Vagina (tissue), 2 donors: ENCODE data around the gene EBF4. TPM values are rescaled to one million over a fixed set of nuclear protein-coding genes. Genes with fewer than 3 reads are reported as not detected.

Experiments used
- DNase-seq, 2 donors: peaks; one replicate each; pipeline ENCODE4 v3.0.0-alpha.2; 2017; ENCODE audit errors: extremely low spot score in 2 of 2
- H3K27ac ChIP-seq: fragments of 200-600 bp; sonication (generic); one replicate; pipeline ENCODE4 v1.5.1; 2019
- H3K27me3 ChIP-seq: fragments of 200-600 bp; sonication (generic); one replicate; pipeline ENCODE4 v1.5.1; 2019
- H3K36me3 ChIP-seq, 2 donors: fragments of 200-600 bp; sonication (generic); one replicate each; pipeline ENCODE4 v1.5.1; 2017 to 2019
- H3K4me1 ChIP-seq: fragments of 200-600 bp; sonication (generic); one replicate; pipeline ENCODE4 v1.5.1; 2019
- H3K4me3 ChIP-seq, 2 donors: fragments of 200-600 bp; sonication (generic); 1 replicate in 1 of 2; 2 replicates in 1 of 2; pipeline ENCODE4 v1.5.1; 2016 to 2019
- H3K9me3 ChIP-seq: fragments of 200-600 bp; sonication (generic); one replicate; pipeline ENCODE4 v1.5.1; 2019
- POLR2A ChIP-seq, 2 donors: fragments of 450-650 bp; IDR thresholded peaks; one replicate each; pipeline ENCODE4 v1.6.1; 2017; ENCODE audit warnings: antibody characterized with exemption in 2 of 2, mild to moderate bottlenecking in 2 of 2, moderate library complexity in 2 of 2
- POLR2AphosphoS5 ChIP-seq, 2 donors: sonication (generic); formaldehyde crosslinking; IDR thresholded peaks; one replicate each; pipeline ENCODE4 v1.9.0; 2017; ENCODE audit warnings: antibody characterized with exemption in 2 of 2, mild to moderate bottlenecking in 2 of 2, low read depth in 1 of 2; ENCODE audit not compliant: insufficient read depth in 1 of 2
- intact Hi-C: fragments of 100-400 bp; cut with DNase I; formaldehyde crosslinking; loops from one replicate; pipeline ENCODE4 v1.15.1; 2023
- total RNA-seq: library from RNA; depleted of rRNA; stranded (reverse); fragments of >200 nt; gene quantifications from one replicate; pipeline ENCODE4 v1.2.3, GENCODE V29; 2016
- TF ChIP-seq, protein P1 (sequence below), 3 experiments: fragments of 450-650 bp in 2 of 3; fragments of 200-600 bp in 1 of 3; sonication (generic) in 1 of 3; IDR thresholded peaks; one replicate each; pipeline ENCODE4 v1.5.1; 2017 to 2019; ENCODE audit warnings: antibody characterized with exemption in 3 of 3, mild to moderate bottlenecking in 2 of 3, moderate library complexity in 2 of 3

The EBF4 gene
- total RNA-seq, 1 donor from 2014 or later = 23.1 TPM

DNA sequence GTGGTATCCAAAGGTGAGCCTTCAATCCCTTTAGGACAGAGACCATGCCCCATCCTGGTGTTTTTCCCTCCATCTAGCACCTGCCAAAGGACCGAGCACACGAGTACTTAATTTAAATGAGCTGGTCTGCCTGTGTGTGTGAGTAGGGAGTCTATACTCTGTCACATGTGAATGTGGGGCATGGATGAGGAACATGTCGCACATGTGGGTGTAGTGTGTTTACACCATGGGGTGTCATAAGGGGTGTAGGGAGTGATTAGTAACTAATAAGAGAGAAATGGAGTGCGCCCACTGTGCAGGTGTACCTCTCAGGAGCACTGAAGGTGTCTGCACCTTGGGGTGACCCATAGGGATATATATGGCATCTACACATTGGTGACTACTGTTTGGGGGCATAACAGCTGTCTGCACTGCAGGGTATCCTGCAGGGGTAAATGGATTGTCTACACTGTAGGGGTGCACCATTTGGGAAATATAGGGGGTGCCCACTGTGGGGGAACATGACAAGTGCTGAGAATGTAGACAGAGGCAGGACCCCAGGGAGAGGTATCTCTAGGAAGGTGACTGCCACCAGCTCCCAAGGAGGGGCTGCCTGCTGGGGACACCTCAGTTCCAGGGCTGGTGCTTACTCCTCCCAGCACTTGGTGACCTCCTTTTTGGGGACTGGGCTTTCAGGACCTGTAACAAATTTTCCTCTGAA is 53.5 kb downstream of the EBF4 start:
- H3K4me1 ChIP-seq = peaks cover 7% of the 10 kb centered on the region
- intact Hi-C loops = no loop called here
- peak; percentile 43 to 78 for DNase-seq
- no peaks in the 10 kb centered on the region for H3K9me3 ChIP-seq
- H3K4me3 ChIP-seq = no peak overlapping the region
- no peak for TF ChIP-seq POLR2A (IDR thresholded peaks at IDR 0.05)
- TF ChIP-seq, protein P1, sequence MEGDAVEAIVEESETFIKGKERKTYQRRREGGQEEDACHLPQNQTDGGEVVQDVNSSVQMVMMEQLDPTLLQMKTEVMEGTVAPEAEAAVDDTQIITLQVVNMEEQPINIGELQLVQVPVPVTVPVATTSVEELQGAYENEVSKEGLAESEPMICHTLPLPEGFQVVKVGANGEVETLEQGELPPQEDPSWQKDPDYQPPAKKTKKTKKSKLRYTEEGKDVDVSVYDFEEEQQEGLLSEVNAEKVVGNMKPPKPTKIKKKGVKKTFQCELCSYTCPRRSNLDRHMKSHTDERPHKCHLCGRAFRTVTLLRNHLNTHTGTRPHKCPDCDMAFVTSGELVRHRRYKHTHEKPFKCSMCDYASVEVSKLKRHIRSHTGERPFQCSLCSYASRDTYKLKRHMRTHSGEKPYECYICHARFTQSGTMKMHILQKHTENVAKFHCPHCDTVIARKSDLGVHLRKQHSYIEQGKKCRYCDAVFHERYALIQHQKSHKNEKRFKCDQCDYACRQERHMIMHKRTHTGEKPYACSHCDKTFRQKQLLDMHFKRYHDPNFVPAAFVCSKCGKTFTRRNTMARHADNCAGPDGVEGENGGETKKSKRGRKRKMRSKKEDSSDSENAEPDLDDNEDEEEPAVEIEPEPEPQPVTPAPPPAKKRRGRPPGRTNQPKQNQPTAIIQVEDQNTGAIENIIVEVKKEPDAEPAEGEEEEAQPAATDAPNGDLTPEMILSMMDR (IDR thresholded peaks at IDR 0.05) = no peak
- TF ChIP-seq POLR2AphosphoS5 (IDR thresholded peaks at IDR 0.05; ENCODE audit: insufficient read depth in 1 of 2, low read depth in 1 of 2) = no peak
- H3K27me3 ChIP-seq = no peaks in the 10 kb centered on the region
- H3K36me3 ChIP-seq = no peaks in the 10 kb centered on the region
- no peak overlapping the region for H3K27ac ChIP-seq

DNA sequence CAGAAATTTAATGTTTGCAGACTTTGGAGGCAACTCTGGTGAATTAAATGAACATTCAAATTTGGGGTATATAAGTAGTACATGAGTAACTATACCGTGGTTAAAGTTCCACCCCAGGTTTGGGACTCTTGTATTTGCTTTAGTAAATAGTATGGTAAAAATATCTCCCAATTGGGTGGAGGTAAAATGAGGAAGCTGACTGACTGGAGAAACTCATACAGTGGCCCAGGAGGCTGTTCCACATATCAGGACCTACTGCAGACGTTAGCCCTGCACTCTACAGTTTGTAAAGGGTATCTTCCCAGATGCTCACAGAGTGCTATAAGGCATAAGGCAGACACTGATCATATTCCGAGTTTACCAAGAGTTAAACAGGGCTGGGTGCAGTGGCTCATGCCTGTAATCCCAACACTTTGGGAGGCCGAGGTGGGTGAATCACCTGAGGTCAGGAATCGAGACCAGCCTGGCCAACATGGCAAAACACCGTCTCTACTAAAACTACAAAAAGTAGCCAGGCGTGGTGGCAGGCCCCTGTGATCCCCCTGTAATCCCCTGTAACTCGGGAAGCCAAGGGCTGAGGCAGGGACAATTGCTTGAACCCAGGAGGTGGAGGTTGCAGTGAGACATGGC is 54.2 kb downstream of the EBF4 start:
- no peak overlapping the region for H3K4me3 ChIP-seq
- intact Hi-C loops = no loop called here

DNA sequence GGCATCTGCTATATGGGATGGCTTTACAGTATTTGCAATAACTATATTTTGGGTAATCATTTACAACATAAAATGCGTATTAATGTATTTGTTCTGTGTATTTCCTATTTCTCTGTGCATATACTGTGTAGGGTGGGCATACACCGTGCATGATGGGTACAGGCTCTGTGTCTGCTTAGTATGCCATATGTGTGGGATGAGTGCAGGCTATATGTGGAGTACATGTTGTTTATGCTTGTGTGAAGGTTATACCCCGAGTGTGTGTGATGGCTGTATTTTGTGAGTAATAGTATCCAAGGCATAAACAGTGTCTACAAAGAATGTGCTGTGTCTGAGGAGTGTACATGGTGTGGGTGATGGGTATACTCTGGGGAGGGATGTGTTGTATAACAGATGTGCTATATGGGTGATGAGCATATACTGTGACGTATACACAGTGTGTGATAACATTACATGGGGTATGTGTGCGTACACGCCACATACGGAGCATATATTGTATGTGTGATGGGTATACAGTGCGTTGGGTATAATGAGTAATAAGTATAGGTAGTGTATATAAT is 55.2 kb downstream of the EBF4 start:
- no peak overlapping the region for H3K4me3 ChIP-seq
- H3K4me1 ChIP-seq = peaks cover 23% of the 10 kb centered on the region
- intact Hi-C loops = no loop called here
- no peak overlapping the region for H3K27ac ChIP-seq
- TF ChIP-seq POLR2AphosphoS5 (IDR thresholded peaks at IDR 0.05; ENCODE audit: insufficient read depth in 1 of 2, low read depth in 1 of 2) (no peak), POLR2A (IDR thresholded peaks at IDR 0.05) (no peak)
- TF ChIP-seq, protein P1 (IDR thresholded peaks at IDR 0.05) = no peak
- no peaks in the 10 kb centered on the region for H3K27me3 ChIP-seq
- DNase-seq = peak; percentile 5 to 46
- H3K9me3 ChIP-seq = no peaks in the 10 kb centered on the region
- H3K36me3 ChIP-seq = no peaks in the 10 kb centered on the region

More for the DNA sequence above, 54.2 kb downstream of the EBF4 start:
- no peak for TF ChIP-seq POLR2A (IDR thresholded peaks at IDR 0.05)
- TF ChIP-seq, protein P1 (IDR thresholded peaks at IDR 0.05) = no peak
- TF ChIP-seq POLR2AphosphoS5 (IDR thresholded peaks at IDR 0.05; ENCODE audit: insufficient read depth in 1 of 2, low read depth in 1 of 2) = no peak
- peak in 1 of 2 donors; percentile 72 for DNase-seq
- H3K27me3 ChIP-seq = no peaks in the 10 kb centered on the region
- H3K27ac ChIP-seq = no peak overlapping the region
- no peaks in the 10 kb centered on the region for H3K36me3 ChIP-seq
- peaks cover 14% of the 10 kb centered on the region for H3K4me1 ChIP-seq
- no peaks in the 10 kb centered on the region for H3K9me3 ChIP-seq

DNA sequence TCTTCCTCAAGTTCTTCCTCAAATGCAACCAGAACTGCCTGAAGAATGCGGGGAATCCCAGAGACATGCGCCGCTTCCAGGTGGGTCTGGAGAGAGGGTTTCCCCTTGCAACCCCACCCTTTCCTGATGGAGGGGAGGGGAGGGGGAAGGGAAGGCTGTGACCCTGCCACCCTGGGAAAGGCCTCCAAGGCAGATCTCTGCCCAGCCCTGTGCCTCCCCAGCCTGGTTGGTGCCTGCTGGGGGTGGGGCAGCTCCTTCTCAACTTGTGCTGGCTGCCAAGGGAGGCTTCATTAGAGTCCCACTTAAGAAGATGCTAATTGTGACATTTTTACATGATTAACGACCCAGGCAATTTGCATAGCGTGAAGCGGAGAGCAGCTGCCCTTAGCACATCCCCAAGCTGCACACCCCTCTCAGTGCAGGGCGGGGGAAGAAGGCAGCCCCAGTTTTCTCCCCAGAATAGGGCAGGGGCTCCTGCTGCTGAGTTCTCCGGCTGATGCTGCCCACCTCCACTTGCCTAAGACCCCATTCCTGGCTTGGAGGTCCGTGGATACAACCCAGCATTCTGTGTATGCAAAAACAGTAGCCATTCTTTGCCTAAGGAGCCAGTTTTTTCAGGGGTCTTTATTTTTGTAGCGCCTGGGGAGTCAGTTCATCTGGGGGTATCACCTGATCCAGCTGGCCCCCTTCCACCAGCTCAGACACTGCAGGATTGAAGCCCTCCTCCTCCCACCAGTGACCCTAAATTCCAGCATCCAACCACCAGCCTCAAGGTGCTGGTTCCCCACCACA is 56.2 kb downstream of the EBF4 start:
- no peak overlapping the region for H3K27ac ChIP-seq
- H3K36me3 ChIP-seq = no peaks in the 10 kb centered on the region
- DNase-seq = peak; percentile 64 to 81
- no peak overlapping the region for H3K4me3 ChIP-seq
- peaks cover 31% of the 10 kb centered on the region for H3K4me1 ChIP-seq
- intact Hi-C loops = no loop called here
- H3K27me3 ChIP-seq = no peaks in the 10 kb centered on the region
- no peaks in the 10 kb centered on the region for H3K9me3 ChIP-seq
- TF ChIP-seq POLR2A (IDR thresholded peaks at IDR 0.05) = no peak
- no peak for TF ChIP-seq POLR2AphosphoS5 (IDR thresholded peaks at IDR 0.05; ENCODE audit: insufficient read depth in 1 of 2, low read depth in 1 of 2)
- TF ChIP-seq, protein P1 (IDR thresholded peaks at IDR 0.05) = no peak
